ENCODE measurements around the gene RBM27. TPM values are rescaled to one million over a fixed set of nuclear protein-coding genes. Genes with fewer than 3 reads are reported as not detected.
"Not testable (repeated sequence)": the region's sequence is repeated elsewhere in the genome, so short reads cannot be mapped to it uniquely, and the experiment has no call there.

The RBM27 gene
- total and polyA plus RNA-seq, 10 of the 15 experiments (the other 5 are each of a cell fraction or from before 2014, with no cell fraction given): 5.8 to 33.9 (median 16.9) TPM

- ATAC-seq; RAD21 ChIA-PET (ENCODE audit: unreplicated experiment); H3K27me3 ChIP-seq (replicated peaks in 1 of 2; ENCODE audit: control insufficient read depth in 2 of 2, insufficient read depth in 2 of 2, low read length in 1 of 2); H3K9ac ChIP-seq (ENCODE audit: control insufficient read depth, insufficient read depth, low read length); FAIRE-seq; H3K4me2 ChIP-seq (ENCODE audit: control insufficient read depth, insufficient read depth); H3K36me3 ChIP-seq (ENCODE audit: control insufficient read depth in 2 of 2, insufficient read depth in 2 of 2, low read length in 1 of 2); intact Hi-C loops (cut with micrococcal nuclease; ENCODE audit: unreplicated experiment); H3K9me3 ChIP-seq (replicated peaks; ENCODE audit: control insufficient read depth, insufficient read depth, low read length); DNase-seq (ENCODE audit: low read depth, low spot score); SMC1A ChIA-PET (ENCODE audit: uncharacterized antibody, unreplicated experiment); POLR2A ChIA-PET; BruUV-seq (replicated peaks); H2AFZ ChIP-seq (ENCODE audit: control insufficient read depth, low read depth, low read length); H4K20me1 ChIP-seq (ENCODE audit: control insufficient read depth, insufficient read depth); H3K4me3 ChIP-seq; H3K27ac ChIP-seq (ENCODE audit: control insufficient read depth, insufficient read depth); in situ Hi-C loops (cut with MboI): not testable (repeated sequence)
- H3K4me1 ChIP-seq (ENCODE audit: control insufficient read depth, insufficient read depth, low read length): peaks cover 13% of the 10 kb centered on the region; the same call in 1 of the 2 replicates
- CTCF ChIA-PET: interaction anchor here (1.0 kb wide), 1 partner anchor 42 kb away, joined by 3 read pairs; no protein-coding TSS in a partner anchor
- H3K79me2 ChIP-seq (ENCODE audit: control insufficient read depth, insufficient read depth, low read length): peaks cover 87% of the 10 kb centered on the region
- WGBS (ENCODE audit: insufficient coverage, insufficient replicate concordance, low lambda C conversion rate, missing lambda C conversion rate): 96% methylated on average over 13 of the region's 13 CpGs
Observed at GRCh38 chr5:146210810-146211209, 7.4 kb downstream of the RBM27 start.

- BruUV-seq (replicated peaks): no TSS peak
- no peak overlapping the region for H3K9ac ChIP-seq (ENCODE audit: control insufficient read depth, insufficient read depth, low read length)
- peaks cover 0 to 4% of the 10 kb centered on the region in 2 experiments; a peak in 1 of 4 replicates for H3K36me3 ChIP-seq (ENCODE audit: control insufficient read depth in 2 of 2, insufficient read depth in 2 of 2, low read length in 1 of 2)
- ATAC-seq: no peak
- TF ChIP-seq NR2C2 (IDR thresholded peaks at IDR 0.05; ENCODE audit: borderline replicate concordance, control insufficient read depth, insufficient read length, low read depth) (no peak), IKZF2 (IDR thresholded peaks at IDR 0.05) (no peak), MEF2B (IDR thresholded peaks at IDR 0.05; ENCODE audit: partially characterized antibody, poor library complexity, severe bottlenecking) (no peak), MLLT1 (IDR thresholded peaks at IDR 0.05) (no peak), PAX5 (IDR thresholded peaks at IDR 0.05; ENCODE audit: borderline replicate concordance, low read depth, low read length) (no peak)
- TF ChIP-seq, protein P1, sequence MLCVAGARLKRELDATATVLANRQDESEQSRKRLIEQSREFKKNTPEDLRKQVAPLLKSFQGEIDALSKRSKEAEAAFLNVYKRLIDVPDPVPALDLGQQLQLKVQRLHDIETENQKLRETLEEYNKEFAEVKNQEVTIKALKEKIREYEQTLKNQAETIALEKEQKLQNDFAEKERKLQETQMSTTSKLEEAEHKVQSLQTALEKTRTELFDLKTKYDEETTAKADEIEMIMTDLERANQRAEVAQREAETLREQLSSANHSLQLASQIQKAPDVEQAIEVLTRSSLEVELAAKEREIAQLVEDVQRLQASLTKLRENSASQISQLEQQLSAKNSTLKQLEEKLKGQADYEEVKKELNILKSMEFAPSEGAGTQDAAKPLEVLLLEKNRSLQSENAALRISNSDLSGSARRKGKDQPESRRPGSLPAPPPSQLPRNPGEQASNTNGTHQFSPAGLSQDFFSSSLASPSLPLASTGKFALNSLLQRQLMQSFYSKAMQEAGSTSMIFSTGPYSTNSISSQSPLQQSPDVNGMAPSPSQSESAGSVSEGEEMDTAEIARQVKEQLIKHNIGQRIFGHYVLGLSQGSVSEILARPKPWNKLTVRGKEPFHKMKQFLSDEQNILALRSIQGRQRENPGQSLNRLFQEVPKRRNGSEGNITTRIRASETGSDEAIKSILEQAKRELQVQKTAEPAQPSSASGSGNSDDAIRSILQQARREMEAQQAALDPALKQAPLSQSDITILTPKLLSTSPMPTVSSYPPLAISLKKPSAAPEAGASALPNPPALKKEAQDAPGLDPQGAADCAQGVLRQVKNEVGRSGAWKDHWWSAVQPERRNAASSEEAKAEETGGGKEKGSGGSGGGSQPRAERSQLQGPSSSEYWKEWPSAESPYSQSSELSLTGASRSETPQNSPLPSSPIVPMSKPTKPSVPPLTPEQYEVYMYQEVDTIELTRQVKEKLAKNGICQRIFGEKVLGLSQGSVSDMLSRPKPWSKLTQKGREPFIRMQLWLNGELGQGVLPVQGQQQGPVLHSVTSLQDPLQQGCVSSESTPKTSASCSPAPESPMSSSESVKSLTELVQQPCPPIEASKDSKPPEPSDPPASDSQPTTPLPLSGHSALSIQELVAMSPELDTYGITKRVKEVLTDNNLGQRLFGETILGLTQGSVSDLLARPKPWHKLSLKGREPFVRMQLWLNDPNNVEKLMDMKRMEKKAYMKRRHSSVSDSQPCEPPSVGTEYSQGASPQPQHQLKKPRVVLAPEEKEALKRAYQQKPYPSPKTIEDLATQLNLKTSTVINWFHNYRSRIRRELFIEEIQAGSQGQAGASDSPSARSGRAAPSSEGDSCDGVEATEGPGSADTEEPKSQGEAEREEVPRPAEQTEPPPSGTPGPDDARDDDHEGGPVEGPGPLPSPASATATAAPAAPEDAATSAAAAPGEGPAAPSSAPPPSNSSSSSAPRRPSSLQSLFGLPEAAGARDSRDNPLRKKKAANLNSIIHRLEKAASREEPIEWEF (IDR thresholded peaks at IDR 0.05; ENCODE audit: insufficient replicate concordance, low read depth, low read length): no peak
- H4K20me1 ChIP-seq (ENCODE audit: control insufficient read depth, insufficient read depth): no peaks in the 10 kb centered on the region
- no peaks in the 10 kb centered on the region; the same call in 2 of the 3 replicates for H3K9me3 ChIP-seq (replicated peaks; ENCODE audit: control insufficient read depth, insufficient read depth, low read length)
- FAIRE-seq: no peak
- intact Hi-C loops (cut with micrococcal nuclease; ENCODE audit: unreplicated experiment) (no loop called here), in situ Hi-C loops (cut with MboI) (no loop called here)
- H2AFZ ChIP-seq (ENCODE audit: control insufficient read depth, low read depth, low read length): no peak overlapping the region
- ChIA-PET RAD21 (ENCODE audit: unreplicated experiment) (no interaction called here), POLR2A (no interaction called here), SMC1A (ENCODE audit: uncharacterized antibody, unreplicated experiment) (interaction anchor here (1.1 to 2.2 kb wide), 3 partner anchors 8 to 39 kb away, joined by 4 to 9 read pairs (median 5); no protein-coding TSS in a partner anchor), CTCF (interaction anchor here (1.1 kb wide), 1 partner anchor 79 kb away, joined by 3 read pairs; no protein-coding TSS in a partner anchor)
- H3K27me3 ChIP-seq (replicated peaks in 1 of 2; ENCODE audit: control insufficient read depth in 2 of 2, insufficient read depth in 2 of 2, low read length in 1 of 2): no peaks in the 10 kb centered on the region
- 88% methylated on average over 4 of the region's 4 CpGs for WGBS (ENCODE audit: insufficient coverage, insufficient replicate concordance, low lambda C conversion rate, missing lambda C conversion rate)
- no peak overlapping the region for H3K4me3 ChIP-seq
- no peak for DNase-seq (ENCODE audit: low read depth, low spot score)
- peaks cover 89% of the 10 kb centered on the region for H3K79me2 ChIP-seq (ENCODE audit: control insufficient read depth, insufficient read depth, low read length)
- H3K27ac ChIP-seq (ENCODE audit: control insufficient read depth, insufficient read depth): no peak overlapping the region
- no peak overlapping the region for H3K4me2 ChIP-seq (ENCODE audit: control insufficient read depth, insufficient read depth)
- H3K4me1 ChIP-seq (ENCODE audit: control insufficient read depth, insufficient read depth, low read length): peaks cover 5% of the 10 kb centered on the region
Observed at GRCh38 chr5:146213210-146213826, 9.9 kb downstream of the RBM27 start.
